ENCODE results near the gene CA6. TPM values are rescaled to one million over a fixed set of nuclear protein-coding genes. Genes with fewer than 3 reads are reported as not detected.
A peak's percentile ranks its signal among the peaks of the same experiment; 100 is the strongest.
"Not testable (repeated sequence)": the region's sequence is repeated elsewhere in the genome, so short reads cannot be mapped to it uniquely, and the experiment has no call there.

The CA6 gene
- total RNA-seq, 2 experiments from 2014 or later, result 6.3 to 6.4 TPM

- ChIA-PET CTCF (interaction anchor here (1.0 to 13.9 kb wide), 6 partner anchors 11 to 43 kb away, joined by 3 to 232 read pairs (median 24); no protein-coding TSS in a partner anchor), POLR2A (interaction anchor here (0.9 to 11.3 kb wide), 6 partner anchors 11 to 89 kb away, joined by 3 to 431 read pairs (median 12); partner anchors contain the start of genes CA6 and ENO1)
- DNase-seq, result peak; percentile 57
- Mint-ChIP-seq H3K36me3 (ENCODE audit: low read depth) (peaks cover 87% of the 10 kb centered on the region), H3K27me3 (ENCODE audit: low read depth) (no peaks in the 10 kb centered on the region), H3K4me3 (peak overlapping the region; percentile 99), H3K27ac (peak overlapping the region; percentile 87), H3K4me1 (ENCODE audit: low read depth) (peaks cover 63% of the 10 kb centered on the region), H3K9me3 (ENCODE audit: insufficient read depth) (peaks cover under 1% of the 10 kb centered on the region)
- ATAC-seq, result no peak
Observed at GRCh38 chr1:8966606-8967005, 20.9 kb downstream of the CA6 start.

GRCh38 chr1:8968902-8969301 lies 23.2 kb downstream of the CA6 start:
- CTCF ChIA-PET, result interaction anchor here (0.8 to 13.9 kb wide), 6 partner anchors 17 to 110 kb away, joined by 4 to 232 read pairs (median 24); partner anchors contain the start of gene ENO1
- ATAC-seq; H3K27me3 Mint-ChIP-seq (ENCODE audit: low read depth); H3K9me3 Mint-ChIP-seq (ENCODE audit: insufficient read depth): not testable (repeated sequence)
- Mint-ChIP-seq H3K4me3 (peak overlapping the region; percentile 99), H3K36me3 (ENCODE audit: low read depth) (peaks cover 73% of the 10 kb centered on the region), H3K4me1 (ENCODE audit: low read depth) (peaks cover 50% of the 10 kb centered on the region), H3K27ac (peak overlapping the region; percentile 98)
- POLR2A ChIA-PET, result interaction anchor here (0.9 to 11.3 kb wide), 4 partner anchors 26 to 91 kb away, joined by 3 to 431 read pairs (median 98); partner anchors contain the start of genes CA6 and ENO1
- peak; percentile 53 for DNase-seq

GRCh38 chr1:8969937-8970336 lies 24.3 kb downstream of the CA6 start:
- peak overlapping the region; percentile 99 for H3K4me3 Mint-ChIP-seq
- peak overlapping the region; percentile 98 for H3K27ac Mint-ChIP-seq
- H3K4me1 Mint-ChIP-seq (ENCODE audit: low read depth), result peaks cover 42% of the 10 kb centered on the region
- ChIA-PET CTCF (interaction anchor here (1.2 to 13.9 kb wide), 9 partner anchors 8 to 46 kb away, joined by 3 to 232 read pairs (median 7); no protein-coding TSS in a partner anchor), POLR2A (interaction anchor here (0.9 to 11.3 kb wide), 9 partner anchors 11 to 111 kb away, joined by 5 to 431 read pairs (median 9); partner anchors contain the start of genes CA6 and ENO1)
- peaks cover 71% of the 10 kb centered on the region for H3K36me3 Mint-ChIP-seq (ENCODE audit: low read depth)
- no peak for ATAC-seq
- DNase-seq, result peak; percentile 60
- H3K27me3 Mint-ChIP-seq (ENCODE audit: low read depth), result no peaks in the 10 kb centered on the region
- no peaks in the 10 kb centered on the region for H3K9me3 Mint-ChIP-seq (ENCODE audit: insufficient read depth)

- Mint-ChIP-seq H3K4me3 (peak overlapping the region; percentile 99), H3K36me3 (ENCODE audit: low read depth) (peaks cover 62% of the 10 kb centered on the region), H3K9me3 (ENCODE audit: insufficient read depth) (no peaks in the 10 kb centered on the region), H3K27ac (peak overlapping the region; percentile 98), H3K4me1 (ENCODE audit: low read depth) (peaks cover 32% of the 10 kb centered on the region), H3K27me3 (ENCODE audit: low read depth) (no peaks in the 10 kb centered on the region)
- CTCF ChIA-PET, result interaction anchor here (1.2 to 13.9 kb wide), 9 partner anchors 9 to 47 kb away, joined by 3 to 232 read pairs (median 7); no protein-coding TSS in a partner anchor
- DNase-seq, result peak; percentile 83
- POLR2A ChIA-PET, result interaction anchor here (0.6 to 11.3 kb wide), 15 partner anchors 12 to 311 kb away, joined by 3 to 431 read pairs (median 6); partner anchors contain the start of genes CA6 and ENO1
- peak; percentile 84 for ATAC-seq
Observed at GRCh38 chr1:8970870-8971337, 25.2 kb downstream of the CA6 start.

GRCh38 chr1:8974551-8974950 lies 28.9 kb downstream of the CA6 start:
- ChIA-PET CTCF (interaction anchor here (0.8 to 13.9 kb wide), 5 partner anchors 11 to 63 kb away, joined by 3 to 232 read pairs (median 7); no protein-coding TSS in a partner anchor), POLR2A (no interaction called here)
- Mint-ChIP-seq H3K36me3 (ENCODE audit: low read depth) (peaks cover 29% of the 10 kb centered on the region), H3K27ac (no peak overlapping the region), H3K27me3 (ENCODE audit: low read depth) (no peaks in the 10 kb centered on the region), H3K9me3 (ENCODE audit: insufficient read depth) (no peaks in the 10 kb centered on the region), H3K4me1 (ENCODE audit: low read depth) (peaks cover 21% of the 10 kb centered on the region), H3K4me3 (no peak overlapping the region)
- DNase-seq (no peak), ATAC-seq (no peak)

- H3K4me1 Mint-ChIP-seq (ENCODE audit: low read depth), result peaks cover 25% of the 10 kb centered on the region
- DNase-seq (no peak), ATAC-seq (no peak)
- H3K4me3 Mint-ChIP-seq, result no peak overlapping the region
- ChIA-PET POLR2A (no interaction called here), CTCF (interaction anchor here (0.9 to 1.5 kb wide), 4 partner anchors 11 to 29 kb away, joined by 3 to 8 read pairs (median 6); no protein-coding TSS in a partner anchor)
- peaks cover 15% of the 10 kb centered on the region for H3K36me3 Mint-ChIP-seq (ENCODE audit: low read depth)
- H3K27ac Mint-ChIP-seq, result no peak overlapping the region
- H3K9me3 Mint-ChIP-seq (ENCODE audit: insufficient read depth), result no peaks in the 10 kb centered on the region
- no peaks in the 10 kb centered on the region for H3K27me3 Mint-ChIP-seq (ENCODE audit: low read depth)
Observed at GRCh38 chr1:8976338-8976737, 30.7 kb downstream of the CA6 start.

- ATAC-seq (no peak), DNase-seq (no peak)
- Mint-ChIP-seq H3K36me3 (ENCODE audit: low read depth) (peaks cover 15% of the 10 kb centered on the region), H3K4me3 (no peak overlapping the region), H3K4me1 (ENCODE audit: low read depth) (peaks cover 19% of the 10 kb centered on the region), H3K27me3 (ENCODE audit: low read depth) (no peaks in the 10 kb centered on the region), H3K9me3 (ENCODE audit: insufficient read depth) (no peaks in the 10 kb centered on the region), H3K27ac (no peak overlapping the region)
- ChIA-PET CTCF (interaction anchor here (1.0 to 1.5 kb wide), 3 partner anchors 11 to 14 kb away, joined by 3 to 8 read pairs (median 8); no protein-coding TSS in a partner anchor), POLR2A (no interaction called here)
Observed at GRCh38 chr1:8976896-8977450, 31.3 kb downstream of the CA6 start.

GRCh38 chr1:8980656-8981055 lies 35.0 kb downstream of the CA6 start:
- H3K4me1 Mint-ChIP-seq (ENCODE audit: low read depth), result peaks cover 32% of the 10 kb centered on the region
- H3K36me3 Mint-ChIP-seq (ENCODE audit: low read depth), result no peaks in the 10 kb centered on the region
- no peak for ATAC-seq
- ChIA-PET POLR2A (no interaction called here), CTCF (interaction anchor here (0.8 kb wide), 1 partner anchor 8 kb away, joined by 3 read pairs; no protein-coding TSS in a partner anchor)
- DNase-seq, result no peak
- H3K4me3 Mint-ChIP-seq, result no peak overlapping the region
- no peaks in the 10 kb centered on the region for H3K9me3 Mint-ChIP-seq (ENCODE audit: insufficient read depth)
- H3K27ac Mint-ChIP-seq, result no peak overlapping the region
- no peaks in the 10 kb centered on the region for H3K27me3 Mint-ChIP-seq (ENCODE audit: low read depth)

- Mint-ChIP-seq H3K27me3 (ENCODE audit: low read depth) (no peaks in the 10 kb centered on the region), H3K27ac (no peak overlapping the region), H3K4me3 (no peak overlapping the region), H3K9me3 (ENCODE audit: insufficient read depth) (no peaks in the 10 kb centered on the region), H3K4me1 (ENCODE audit: low read depth) (peaks cover 36% of the 10 kb centered on the region), H3K36me3 (ENCODE audit: low read depth) (no peaks in the 10 kb centered on the region)
- ATAC-seq (no peak), DNase-seq (no peak)
- ChIA-PET CTCF (interaction anchor here (0.8 kb wide), 1 partner anchor 8 kb away, joined by 3 read pairs; no protein-coding TSS in a partner anchor), POLR2A (no interaction called here)
Observed at GRCh38 chr1:8981169-8981568, 35.5 kb downstream of the CA6 start.

GRCh38 chr1:8984203-8984602 lies 38.5 kb downstream of the CA6 start:
- Mint-ChIP-seq H3K4me3 (no peak overlapping the region), H3K27ac (peak overlapping the region; percentile 71), H3K4me1 (ENCODE audit: low read depth) (peaks cover 60% of the 10 kb centered on the region), H3K27me3 (ENCODE audit: low read depth) (no peaks in the 10 kb centered on the region), H3K9me3 (ENCODE audit: insufficient read depth) (no peaks in the 10 kb centered on the region), H3K36me3 (ENCODE audit: low read depth) (peaks cover 2% of the 10 kb centered on the region)
- POLR2A ChIA-PET, result interaction anchor here (1.9 to 5.9 kb wide), 2 partner anchors 13 to 62 kb away, joined by 13 to 75 read pairs; no protein-coding TSS in a partner anchor
- ATAC-seq, result no peak
- CTCF ChIA-PET, result interaction anchor here (1.0 to 8.7 kb wide), 4 partner anchors 16 to 118 kb away, joined by 3 to 232 read pairs (median 96); no protein-coding TSS in a partner anchor
- no peak for DNase-seq

GRCh38 chr1:8984990-8985389 lies 39.3 kb downstream of the CA6 start:
- H3K4me1 Mint-ChIP-seq (ENCODE audit: low read depth), result peaks cover 67% of the 10 kb centered on the region
- ChIA-PET CTCF (interaction anchor here (0.9 to 11.3 kb wide), 7 partner anchors 17 to 108 kb away, joined by 3 to 232 read pairs (median 57); no protein-coding TSS in a partner anchor), POLR2A (interaction anchor here (1.0 to 5.9 kb wide), 5 partner anchors 14 to 107 kb away, joined by 3 to 75 read pairs (median 5); partner anchors contain the start of gene ENO1)
- H3K27me3 Mint-ChIP-seq (ENCODE audit: low read depth), result no peaks in the 10 kb centered on the region
- peak overlapping the region; percentile 59 for H3K27ac Mint-ChIP-seq
- peaks cover 2% of the 10 kb centered on the region for H3K36me3 Mint-ChIP-seq (ENCODE audit: low read depth)
- no peak overlapping the region for H3K4me3 Mint-ChIP-seq
- no peaks in the 10 kb centered on the region for H3K9me3 Mint-ChIP-seq (ENCODE audit: insufficient read depth)
- ATAC-seq, result no peak
- no peak for DNase-seq
